ENCODE data around the gene NSD1. TPM values are rescaled to one million over a fixed set of nuclear protein-coding genes. Genes with fewer than 3 reads are reported as not detected.

The NSD1 gene
- total RNA-seq, 1 donor from 2014 or later: 37.5 TPM

- H3K4me3 ChIP-seq (ENCODE audit: low read depth, low read length): no peak overlapping the region
- H3K27me3 ChIP-seq (ENCODE audit: control insufficient read depth, insufficient read depth, low read length): no peaks in the 10 kb centered on the region
- peaks cover 3% of the 10 kb centered on the region for H3K36me3 ChIP-seq (ENCODE audit: control insufficient read depth, insufficient read depth, low read length)
- DNase-seq (ENCODE audit: low read depth): no peak
- TF ChIP-seq CTCF (IDR thresholded peaks at IDR 0.05; ENCODE audit: insufficient read depth, low read length, poor library complexity, severe bottlenecking): no peak
These were observed 158.2 kb downstream of the NSD1 start for GRCh38 chr5:177291735-177292134.

GRCh38 chr5:177293819-177294581 lies 160.4 kb downstream of the NSD1 start:
- H3K36me3 ChIP-seq (ENCODE audit: control insufficient read depth, insufficient read depth, low read length): peaks cover 2% of the 10 kb centered on the region
- no peak for DNase-seq (ENCODE audit: low read depth)
- H3K27me3 ChIP-seq (ENCODE audit: control insufficient read depth, insufficient read depth, low read length): no peaks in the 10 kb centered on the region
- no peak overlapping the region for H3K4me3 ChIP-seq (ENCODE audit: low read depth, low read length)
- TF ChIP-seq CTCF (IDR thresholded peaks at IDR 0.05; ENCODE audit: insufficient read depth, low read length, poor library complexity, severe bottlenecking): no peak

- no peak for TF ChIP-seq CTCF (IDR thresholded peaks at IDR 0.05; ENCODE audit: insufficient read depth, low read length, poor library complexity, severe bottlenecking)
- no peaks in the 10 kb centered on the region for H3K27me3 ChIP-seq (ENCODE audit: control insufficient read depth, insufficient read depth, low read length)
- H3K36me3 ChIP-seq (ENCODE audit: control insufficient read depth, insufficient read depth, low read length): peaks cover 2% of the 10 kb centered on the region
- no peak overlapping the region for H3K4me3 ChIP-seq (ENCODE audit: low read depth, low read length)
- no peak for DNase-seq (ENCODE audit: low read depth)
These were observed 161.1 kb downstream of the NSD1 start for GRCh38 chr5:177294632-177295031.

- DNase-seq (ENCODE audit: low read depth): no peak
- no peak for TF ChIP-seq CTCF (IDR thresholded peaks at IDR 0.05; ENCODE audit: insufficient read depth, low read length, poor library complexity, severe bottlenecking)
- H3K4me3 ChIP-seq (ENCODE audit: low read depth, low read length): no peak overlapping the region
- peaks cover 2% of the 10 kb centered on the region for H3K36me3 ChIP-seq (ENCODE audit: control insufficient read depth, insufficient read depth, low read length)
- H3K27me3 ChIP-seq (ENCODE audit: control insufficient read depth, insufficient read depth, low read length): no peaks in the 10 kb centered on the region
These were observed 162.4 kb downstream of the NSD1 start for GRCh38 chr5:177295924-177296323.

- Histone ChIP-seq H3K27me3 (ENCODE audit: control insufficient read depth, insufficient read depth, low read length) (no peaks in the 10 kb centered on the region), H3K36me3 (ENCODE audit: control insufficient read depth, insufficient read depth, low read length) (peaks cover 2% of the 10 kb centered on the region), H3K4me3 (ENCODE audit: low read depth, low read length) (no peak overlapping the region)
- TF ChIP-seq CTCF (IDR thresholded peaks at IDR 0.05; ENCODE audit: insufficient read depth, low read length, poor library complexity, severe bottlenecking): no peak
- no peak for DNase-seq (ENCODE audit: low read depth)
These were observed 163.0 kb downstream of the NSD1 start for GRCh38 chr5:177296581-177296980.

- no peak for DNase-seq (ENCODE audit: low read depth)
- Histone ChIP-seq H3K27me3 (ENCODE audit: control insufficient read depth, insufficient read depth, low read length) (no peaks in the 10 kb centered on the region), H3K36me3 (ENCODE audit: control insufficient read depth, insufficient read depth, low read length) (peaks cover 2% of the 10 kb centered on the region), H3K4me3 (ENCODE audit: low read depth, low read length) (no peak overlapping the region)
- no peak for TF ChIP-seq CTCF (IDR thresholded peaks at IDR 0.05; ENCODE audit: insufficient read depth, low read length, poor library complexity, severe bottlenecking)
These were observed 164.3 kb downstream of the NSD1 start for GRCh38 chr5:177297922-177298321.

Data from kidney epithelial cell (primary cell).